K562 (cell line): ENCODE measurements around the gene MSH2.

Source experiments
- FOXM1 ChIP-seq, 2 experiments: fragments of 450-650 bp in 1 of 2; sonication (generic) in 1 of 2; formaldehyde crosslinking in 1 of 2; IDR thresholded peaks; 2 replicates each; pipeline versions ENCODE4 v1.6.1 to v1.9.0; 2017 to 2022; ENCODE audit warnings: low read depth in 2 of 2, mild to moderate bottlenecking in 2 of 2, missing genetic modification reagents in 1 of 2, moderate library complexity in 1 of 2
- HMGXB4 ChIP-seq: sonication (generic); formaldehyde crosslinking; IDR thresholded peaks from 2 replicates; pipeline ENCODE4 v1.8.1; 2023; ENCODE audit warnings: mild to moderate bottlenecking, missing genetic modification reagents
- HSF4 ChIP-seq: fragments of 250-450 bp; sonication (Bioruptor Pico); IDR thresholded peaks from 2 replicates; pipeline ENCODE4 v2.1.2; 2022; ENCODE audit warnings: mild to moderate bottlenecking, moderate library complexity, borderline replicate concordance
- JUNB ChIP-seq: fragments of 450-650 bp; formaldehyde crosslinking; conservative IDR thresholded peaks from 2 replicates; pipeline ENCODE4 v1.4.0; 2020; ENCODE audit warnings: mild to moderate bottlenecking
- KLF6 ChIP-seq: fragments of 250-450 bp; sonication (Bioruptor Pico); IDR thresholded peaks from 2 replicates; pipeline ENCODE4 v1.4.0; 2020; ENCODE audit warnings: mild to moderate bottlenecking, moderate library complexity, borderline replicate concordance
- MAFK ChIP-seq: IDR thresholded peaks from 2 replicates; pipeline ENCODE4 v1.6.1; 2011; ENCODE audit warnings: low read length, improper control_type of control experiment
- NR1H2 ChIP-seq: sonication (generic); formaldehyde crosslinking; IDR thresholded peaks from 2 replicates; pipeline ENCODE4 v1.4.0; 2020; ENCODE audit warnings: mild to moderate bottlenecking, missing genetic modification reagents
- POLR2A ChIP-seq: fragments of 450-650 bp; conservative IDR thresholded peaks from 2 replicates; pipeline ENCODE4 v1.6.1; 2016
- RAD21 ChIP-seq, 2 experiments: fragments of 250-450 bp in 1 of 2; fragments of 450-650 bp in 1 of 2; sonication (Bioruptor Pico) in 1 of 2; formaldehyde crosslinking in 1 of 2; IDR thresholded peaks in 1 of 2; conservative IDR thresholded peaks in 1 of 2; 2 replicates each; pipeline versions ENCODE4 v1.4.0 to v1.8.0; 2020 to 2022; ENCODE audit warnings: mild to moderate bottlenecking in 2 of 2, moderate library complexity in 1 of 2
- REST ChIP-seq, 2 experiments: fragments of 450-650 bp; formaldehyde crosslinking in 1 of 2; IDR thresholded peaks; 2 replicates each; pipeline versions ENCODE4 v1.4.0 to v1.6.1; 2014 to 2020; ENCODE audit warnings: mild to moderate bottlenecking in 2 of 2, borderline replicate concordance in 1 of 2, low read depth in 1 of 2
- SMC3 ChIP-seq: conservative IDR thresholded peaks from 2 replicates; pipeline ENCODE4 v1.6.1; 2011; ENCODE audit warnings: low read depth, low read length, improper control_type of control experiment; ENCODE audit not compliant: insufficient read depth
- YBX1 ChIP-seq: fragments of 450-650 bp; IDR thresholded peaks from 2 replicates; pipeline ENCODE4 v1.7.1; 2016; ENCODE audit warnings: mild to moderate bottlenecking

GRCh38 chr2:47493317-47494035 is 90.5 kb downstream of the MSH2 start:
- TF ChIP-seq HSF4 (CRISPR knock-in tag) (no peak), REST (IDR thresholded peaks at IDR 0.05; ENCODE audit: borderline replicate concordance) (no peak), REST (CRISPR knock-in tag; IDR thresholded peaks at IDR 0.05; ENCODE audit: low read depth) (no peak), FOXM1 (IDR thresholded peaks at IDR 0.05; ENCODE audit: low read depth) (no peak), FOXM1 (CRISPR knock-in tag; IDR thresholded peaks at IDR 0.05; ENCODE audit: low read depth) (no peak), HMGXB4 (CRISPR knock-in tag) (no peak), KLF6 (no peak), NR1H2 (CRISPR knock-in tag) (no peak), POLR2A (no peak), SMC3 (no peak), RAD21 (CRISPR knock-in tag; conservative IDR thresholded peaks at IDR 0.05 in 1 of 2, IDR thresholded peaks at IDR 0.05 in 1 of 2) (no peak), JUNB (no peak), YBX1 (no peak), MAFK (no peak)
